WERI-Rb-1 (cell line): ENCODE results near the gene ZNF205.

Source experiments
- DNase-seq: peaks from one replicate; pipeline ENCODE4 v3.0.0-alpha.2; 2020
- H3K27ac ChIP-seq: fragments of 250-450 bp; sonication (Bioruptor Pico); 2 replicates; pipeline ENCODE4 v1.5.1; 2020; ENCODE audit warnings: mild to moderate bottlenecking, moderate library complexity
- H3K27me3 ChIP-seq: fragments of 250-450 bp; sonication (Bioruptor Pico); 2 replicates; pipeline ENCODE4 v1.5.1; 2021; ENCODE audit warnings: mild to moderate bottlenecking, low read depth, moderate library complexity; ENCODE audit not compliant: insufficient read depth, severe bottlenecking
- H3K36me3 ChIP-seq: fragments of 250-450 bp; sonication (Bioruptor Pico); 2 replicates; pipeline ENCODE4 v1.5.1; 2020; ENCODE audit warnings: mild to moderate bottlenecking, moderate library complexity
- H3K4me3 ChIP-seq: 2 replicates; pipeline ENCODE4 v1.5.1; 2011; ENCODE audit warnings: low read depth, mild to moderate bottlenecking, control low read depth, low read length
- H3K9me3 ChIP-seq: fragments of 250-450 bp; sonication (Bioruptor Pico); 2 replicates; pipeline ENCODE4 v1.5.1; 2021; ENCODE audit warnings: mild to moderate bottlenecking, moderate library complexity; ENCODE audit not compliant: severe bottlenecking
- TF ChIP-seq, protein P1 (sequence below): IDR thresholded peaks from 2 replicates; pipeline ENCODE4 v1.5.1; 2011; ENCODE audit warnings: low read depth, mild to moderate bottlenecking, control low read depth, inconsistent platforms, low read length

Gene ZNF205

DNA sequence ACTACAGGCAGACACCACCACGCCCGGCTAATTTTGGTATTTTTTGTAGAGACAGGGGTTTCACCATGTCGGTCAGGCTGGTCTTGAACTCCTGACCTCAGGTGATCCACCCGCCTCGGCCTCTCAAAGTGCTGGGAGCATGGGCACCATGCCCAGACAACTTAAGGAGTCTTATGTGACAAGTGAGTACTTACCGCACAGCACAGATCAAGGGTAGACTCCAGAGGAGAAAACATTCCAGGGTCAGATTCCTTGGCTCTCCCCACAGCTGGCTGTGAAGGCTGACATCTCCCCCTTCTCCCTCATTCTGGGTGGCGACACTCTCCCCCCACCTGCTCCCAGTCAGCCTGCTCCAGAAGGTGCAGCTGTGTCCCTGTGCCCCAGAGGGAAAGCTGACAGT is 23.9 kb upstream of the ZNF205 start:
- Histone ChIP-seq H3K27me3 (no peaks in the 10 kb centered on the region), H3K27ac (no peak overlapping the region), H3K36me3 (no peaks in the 10 kb centered on the region), H3K4me3 (no peak overlapping the region), H3K9me3 (no peaks in the 10 kb centered on the region)
- TF ChIP-seq, protein P1, sequence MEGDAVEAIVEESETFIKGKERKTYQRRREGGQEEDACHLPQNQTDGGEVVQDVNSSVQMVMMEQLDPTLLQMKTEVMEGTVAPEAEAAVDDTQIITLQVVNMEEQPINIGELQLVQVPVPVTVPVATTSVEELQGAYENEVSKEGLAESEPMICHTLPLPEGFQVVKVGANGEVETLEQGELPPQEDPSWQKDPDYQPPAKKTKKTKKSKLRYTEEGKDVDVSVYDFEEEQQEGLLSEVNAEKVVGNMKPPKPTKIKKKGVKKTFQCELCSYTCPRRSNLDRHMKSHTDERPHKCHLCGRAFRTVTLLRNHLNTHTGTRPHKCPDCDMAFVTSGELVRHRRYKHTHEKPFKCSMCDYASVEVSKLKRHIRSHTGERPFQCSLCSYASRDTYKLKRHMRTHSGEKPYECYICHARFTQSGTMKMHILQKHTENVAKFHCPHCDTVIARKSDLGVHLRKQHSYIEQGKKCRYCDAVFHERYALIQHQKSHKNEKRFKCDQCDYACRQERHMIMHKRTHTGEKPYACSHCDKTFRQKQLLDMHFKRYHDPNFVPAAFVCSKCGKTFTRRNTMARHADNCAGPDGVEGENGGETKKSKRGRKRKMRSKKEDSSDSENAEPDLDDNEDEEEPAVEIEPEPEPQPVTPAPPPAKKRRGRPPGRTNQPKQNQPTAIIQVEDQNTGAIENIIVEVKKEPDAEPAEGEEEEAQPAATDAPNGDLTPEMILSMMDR: no peak
- DNase-seq: no peak

DNA sequence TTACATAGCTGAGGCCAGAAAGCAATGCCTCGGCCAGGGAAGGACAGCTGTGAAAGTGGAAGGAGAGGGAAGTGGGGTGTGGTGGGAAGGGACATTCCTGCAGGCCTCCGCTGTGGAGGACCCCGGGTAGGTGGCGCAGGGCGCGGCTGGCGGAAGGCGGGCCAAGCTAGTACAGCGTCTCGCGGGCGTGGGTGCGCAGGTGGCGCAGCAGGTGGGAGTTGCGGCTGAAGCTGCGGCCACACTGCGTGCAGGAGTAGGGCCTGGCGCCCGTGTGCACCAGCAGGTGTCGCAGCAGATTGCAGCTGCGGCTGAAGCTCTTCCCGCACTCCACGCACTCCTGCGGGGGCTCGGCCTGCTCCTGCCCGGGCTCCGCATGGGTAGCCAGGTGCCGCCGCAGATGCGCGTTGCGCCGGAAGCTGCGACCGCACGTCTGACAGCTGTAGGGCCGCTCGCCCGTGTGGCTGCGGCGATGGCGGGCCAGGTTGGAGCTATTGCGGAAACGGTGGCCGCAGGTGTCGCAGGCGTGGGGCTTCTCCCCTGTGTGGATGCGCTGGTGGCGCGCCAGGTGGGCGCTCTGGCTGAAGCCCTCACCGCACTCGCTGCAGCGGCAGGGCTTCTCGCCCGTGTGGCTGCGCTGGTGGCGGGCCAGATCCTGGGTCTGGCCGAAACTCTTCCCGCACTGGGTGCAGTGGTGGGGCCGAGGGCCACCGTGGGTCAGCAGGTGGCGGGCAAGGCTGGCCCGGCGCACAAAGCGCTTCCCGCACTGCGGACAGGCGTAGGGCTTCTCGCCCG is 23.3 kb upstream of the ZNF205 start:
- Histone ChIP-seq H3K27me3 (no peaks in the 10 kb centered on the region), H3K9me3 (no peaks in the 10 kb centered on the region), H3K36me3 (no peaks in the 10 kb centered on the region), H3K27ac (no peak overlapping the region), H3K4me3 (no peak overlapping the region)
- no peak for DNase-seq
- TF ChIP-seq, protein P1: no peak

DNA sequence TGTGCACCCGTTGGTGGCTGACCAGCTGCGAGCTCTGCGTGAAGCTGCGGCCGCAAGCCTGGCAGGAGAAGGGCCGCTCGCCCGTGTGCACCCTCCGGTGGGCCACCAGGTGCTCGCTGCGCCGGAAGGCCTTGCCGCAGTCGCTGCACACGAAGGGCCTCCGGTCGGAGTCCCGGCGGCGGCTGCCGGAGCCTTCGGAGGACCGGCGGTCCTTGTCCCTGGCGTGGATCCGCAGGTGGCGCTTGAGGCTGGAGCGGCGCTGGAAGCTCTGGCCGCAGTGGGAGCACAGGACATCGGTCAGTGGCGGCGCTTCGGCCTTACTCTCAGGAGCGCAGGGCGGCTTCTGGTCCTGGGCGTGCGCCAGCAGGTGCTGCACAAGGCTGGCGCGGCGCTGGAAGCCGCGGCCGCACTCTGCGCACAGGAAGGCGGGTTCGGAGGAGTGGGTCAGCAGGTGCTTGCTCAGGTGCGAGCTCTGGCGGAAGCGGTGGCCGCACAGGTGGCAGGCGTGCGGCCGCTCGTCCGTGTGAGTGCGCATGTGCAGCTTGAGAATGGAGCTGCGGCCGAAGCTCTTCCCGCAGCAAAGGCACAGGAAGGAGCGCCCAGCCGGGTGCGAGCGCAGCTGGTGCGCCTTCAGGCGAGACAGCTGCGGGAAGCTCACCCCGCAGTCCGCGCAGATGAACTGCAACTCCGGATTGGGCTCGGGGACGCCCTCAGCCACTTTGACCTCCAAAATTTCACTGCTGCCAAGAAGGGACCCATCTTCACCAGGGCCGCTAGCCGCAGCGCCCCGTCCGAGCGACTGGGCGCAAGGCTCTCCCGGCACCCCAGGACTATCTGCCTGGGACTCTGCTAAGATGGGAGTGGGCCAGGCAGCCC is 22.4 kb upstream of the ZNF205 start:
- H3K4me3 ChIP-seq: no peak overlapping the region
- no peaks in the 10 kb centered on the region for H3K9me3 ChIP-seq
- no peaks in the 10 kb centered on the region for H3K36me3 ChIP-seq
- no peaks in the 10 kb centered on the region for H3K27me3 ChIP-seq
- TF ChIP-seq, protein P1: no peak
- no peak overlapping the region for H3K27ac ChIP-seq
- DNase-seq: no peak

DNA sequence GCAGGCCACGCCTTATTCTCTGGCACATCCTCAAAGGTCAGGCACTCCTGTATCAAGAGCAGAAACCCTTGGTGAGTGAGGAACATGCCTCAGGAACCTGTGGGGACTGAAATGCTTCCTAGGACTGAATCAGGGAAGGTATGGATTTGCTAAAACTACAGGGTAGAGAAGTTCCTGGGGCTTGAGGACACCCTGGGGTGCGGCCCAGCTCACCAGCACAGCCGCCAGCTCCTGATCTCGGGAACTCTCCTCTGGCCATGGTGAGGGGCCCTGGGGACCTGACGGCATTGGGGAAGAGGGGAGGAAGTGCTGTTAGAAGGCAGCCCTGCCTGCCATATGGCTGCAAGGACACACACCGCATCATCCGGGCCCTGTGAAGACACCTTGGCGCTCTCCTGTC is 20.8 kb upstream of the ZNF205 start:
- Histone ChIP-seq H3K9me3 (no peaks in the 10 kb centered on the region), H3K4me3 (no peak overlapping the region), H3K27ac (no peak overlapping the region), H3K27me3 (no peaks in the 10 kb centered on the region), H3K36me3 (no peaks in the 10 kb centered on the region)
- no peak for DNase-seq
- TF ChIP-seq, protein P1: no peak

DNA sequence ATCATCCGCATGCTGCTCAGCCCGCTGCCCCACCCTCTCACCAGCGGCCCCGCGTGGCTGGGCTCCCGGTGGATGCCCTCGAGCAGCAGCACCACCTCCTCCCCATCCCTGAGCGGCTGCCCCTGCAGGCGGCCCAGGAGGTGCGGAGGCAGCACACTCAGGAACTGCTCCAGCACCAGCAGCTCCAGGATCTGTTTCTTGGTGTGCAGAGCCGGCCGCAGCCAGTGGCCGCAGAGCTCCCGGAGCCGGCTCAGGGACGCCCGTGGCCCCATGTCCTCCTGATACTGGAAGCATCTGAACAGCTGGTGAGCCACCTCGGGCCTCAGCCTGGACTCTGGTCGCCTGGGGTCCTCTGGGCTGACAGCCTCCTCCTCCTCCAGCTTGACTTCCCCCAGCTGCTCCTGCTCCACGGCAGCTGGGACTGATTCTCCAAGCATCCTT is 19.9 kb upstream of the ZNF205 start:
- no peak overlapping the region for H3K4me3 ChIP-seq
- no peaks in the 10 kb centered on the region for H3K9me3 ChIP-seq
- DNase-seq: peak; percentile 58
- TF ChIP-seq, protein P1: no peak
- H3K27me3 ChIP-seq: no peaks in the 10 kb centered on the region
- no peak overlapping the region for H3K27ac ChIP-seq
- H3K36me3 ChIP-seq: no peaks in the 10 kb centered on the region
